ENCODE results near the gene MT1G. TPM values are rescaled to one million over a fixed set of nuclear protein-coding genes. Genes with fewer than 3 reads are reported as not detected.

Gene MT1G
- total and polyA plus RNA-seq, 9 of the 15 experiments (the other 6 are each of a cell fraction or from before 2014, with no cell fraction given) = 0.28 to 1.7 (median 0.69) TPM; not detected in 4

DNA sequence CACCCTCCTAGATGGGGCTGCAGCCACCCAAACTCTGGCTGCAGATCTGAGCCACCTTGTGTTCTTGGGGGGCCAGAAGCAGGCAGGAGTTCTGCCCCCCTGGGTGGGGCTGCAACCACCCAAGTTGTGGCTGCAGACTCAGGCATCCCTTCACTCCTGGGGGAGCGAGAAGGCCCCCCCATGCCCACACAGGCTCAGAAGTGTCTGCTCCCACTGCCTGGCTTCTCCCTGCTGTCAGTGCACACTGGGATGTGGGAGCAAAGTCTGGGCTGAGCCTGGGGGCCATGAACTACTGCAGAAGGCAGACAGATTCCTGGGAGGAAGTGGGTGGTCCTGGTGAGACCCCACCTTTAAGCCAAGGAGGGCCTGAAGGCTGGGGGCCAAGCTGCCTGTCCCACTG, 27.4 kb upstream of the MT1G start:
- no peaks in the 10 kb centered on the region for H3K9me3 ChIP-seq (replicated peaks; ENCODE audit: control insufficient read depth, insufficient read depth, low read depth, low read length)

More for the DNA sequence above, 27.4 kb upstream of the MT1G start:
- no peak overlapping the region for H3K27ac ChIP-seq (ENCODE audit: extremely low read depth, low read depth, low read length)
- no TSS peak for BruUV-seq (replicated peaks)
- no peaks in the 10 kb centered on the region for H4K20me1 ChIP-seq (replicated peaks; ENCODE audit: control insufficient read depth, insufficient read depth, low read length)
- TF ChIP-seq KAT8 (IDR thresholded peaks at IDR 0.05; ENCODE audit: low read depth) (no peak), ZNF232 (CRISPR knock-in tag; IDR thresholded peaks at IDR 0.05) (no peak), PTTG1 (tag; IDR thresholded peaks at IDR 0.05; ENCODE audit: low read depth) (no peak), KDM5B (IDR thresholded peaks at IDR 0.05; ENCODE audit: insufficient replicate concordance, low read depth, low read length) (no peak), CCAR2 (IDR thresholded peaks at IDR 0.05; ENCODE audit: low read depth, low read length) (no peak), ZSCAN29 (IDR thresholded peaks at IDR 0.05) (no peak), NCOA6 (IDR thresholded peaks at IDR 0.05) (no peak), RBM34 (IDR thresholded peaks at IDR 0.05; ENCODE audit: borderline replicate concordance, insufficient read depth, low read length) (no peak), BCOR (IDR thresholded peaks at IDR 0.05) (no peak), MAFG (tag; conservative IDR thresholded peaks at IDR 0.05) (no peak)
- TF ChIP-seq, protein P1, sequence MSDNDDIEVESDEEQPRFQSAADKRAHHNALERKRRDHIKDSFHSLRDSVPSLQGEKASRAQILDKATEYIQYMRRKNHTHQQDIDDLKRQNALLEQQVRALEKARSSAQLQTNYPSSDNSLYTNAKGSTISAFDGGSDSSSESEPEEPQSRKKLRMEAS (CRISPR knock-in tag; IDR thresholded peaks at IDR 0.05) = no peak
- TF ChIP-seq, protein P2, sequence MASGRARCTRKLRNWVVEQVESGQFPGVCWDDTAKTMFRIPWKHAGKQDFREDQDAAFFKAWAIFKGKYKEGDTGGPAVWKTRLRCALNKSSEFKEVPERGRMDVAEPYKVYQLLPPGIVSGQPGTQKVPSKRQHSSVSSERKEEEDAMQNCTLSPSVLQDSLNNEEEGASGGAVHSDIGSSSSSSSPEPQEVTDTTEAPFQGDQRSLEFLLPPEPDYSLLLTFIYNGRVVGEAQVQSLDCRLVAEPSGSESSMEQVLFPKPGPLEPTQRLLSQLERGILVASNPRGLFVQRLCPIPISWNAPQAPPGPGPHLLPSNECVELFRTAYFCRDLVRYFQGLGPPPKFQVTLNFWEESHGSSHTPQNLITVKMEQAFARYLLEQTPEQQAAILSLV (tag; IDR thresholded peaks at IDR 0.05) = no peak
- TF ChIP-seq, protein P3, sequence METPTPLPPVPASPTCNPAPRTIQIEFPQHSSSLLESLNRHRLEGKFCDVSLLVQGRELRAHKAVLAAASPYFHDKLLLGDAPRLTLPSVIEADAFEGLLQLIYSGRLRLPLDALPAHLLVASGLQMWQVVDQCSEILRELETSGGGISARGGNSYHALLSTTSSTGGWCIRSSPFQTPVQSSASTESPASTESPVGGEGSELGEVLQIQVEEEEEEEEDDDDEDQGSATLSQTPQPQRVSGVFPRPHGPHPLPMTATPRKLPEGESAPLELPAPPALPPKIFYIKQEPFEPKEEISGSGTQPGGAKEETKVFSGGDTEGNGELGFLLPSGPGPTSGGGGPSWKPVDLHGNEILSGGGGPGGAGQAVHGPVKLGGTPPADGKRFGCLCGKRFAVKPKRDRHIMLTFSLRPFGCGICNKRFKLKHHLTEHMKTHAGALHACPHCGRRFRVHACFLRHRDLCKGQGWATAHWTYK (CRISPR knock-in tag; IDR thresholded peaks at IDR 0.05) = no peak
- H3K4me2 ChIP-seq (ENCODE audit: insufficient read depth, low read length) = no peak overlapping the region
- DNase-seq (ENCODE audit: extremely low read depth in 1 of 4, low spot score in 3 of 4) (no peak), FAIRE-seq (no peak), ATAC-seq (no peak)
- ChIA-PET POLR2A (no interaction called here), CTCF (ENCODE audit: low intra/inter-chr PET ratio) (no interaction called here)
- H3K4me1 ChIP-seq (replicated peaks in 1 of 2; ENCODE audit: control insufficient read depth in 2 of 2, insufficient read depth in 2 of 2, low read length in 2 of 2) = no peaks in the 10 kb centered on the region; a peak in 1 of 5 replicates
- peaks cover 0 to 30% of the 10 kb centered on the region in 2 experiments; a peak in 2 of 5 replicates for H3K27me3 ChIP-seq (ENCODE audit: control insufficient read depth in 2 of 2, insufficient read depth in 2 of 2, low read length in 2 of 2)
- in situ Hi-C loops (cut with MboI) = no loop called here
- H3K9ac ChIP-seq (ENCODE audit: insufficient read depth in 1 of 2, low read depth in 2 of 2, low read length in 2 of 2) = no peak overlapping the region
- no peak overlapping the region for H3K4me3 ChIP-seq
- H3K79me2 ChIP-seq (ENCODE audit: control insufficient read depth, insufficient read depth, low read length) = no peaks in the 10 kb centered on the region
- H2AFZ ChIP-seq (ENCODE audit: low read depth, low read length) = no peak overlapping the region
- WGBS (ENCODE audit: insufficient coverage, low coverage, missing lambda C conversion rate) = 0% methylated on average over 1 of the region's 1 CpG
- H3K9me1 ChIP-seq (ENCODE audit: control insufficient read depth, insufficient read depth, low read length) = no peaks in the 10 kb centered on the region
- intact Hi-C loops (cut with micrococcal nuclease) = no loop called here
- no peaks in the 10 kb centered on the region for H3K36me3 ChIP-seq (ENCODE audit: control insufficient read depth, insufficient read depth, low read length)

Data from K562 (cell line).